IMR-90 (cell line): ENCODE results near the gene C17orf107. TPM values are rescaled to one million over a fixed set of nuclear protein-coding genes. Genes with fewer than 3 reads are reported as not detected.

Experiments used
- ATAC-seq: fragments of 200-7000 bp; cut with Tn5 transposase; 2 replicates; pipeline ENCODE4 v1.9.1; 2020; ENCODE audit warnings: low read depth, mild to moderate bottlenecking, moderate library complexity
- BruUV-seq: library from RNA; stranded (reverse); fragments of 400-500 nt; replicated peaks from 2 replicates; lab custom pipeline; 2021; lab: Mats Ljungman, UMichigan
- CTCF ChIA-PET: fragments of 300-600 bp; formaldehyde crosslinking; extraction: SDS; loops from one replicate; lab custom pipeline; 2021; ENCODE audit warnings: antibody characterized with exemption; lab: Yijun Ruan, JAX
- POLR2A ChIA-PET: fragments of 300-600 bp; sonication (Branson Sonifier 250); formaldehyde crosslinking; loops from one replicate; lab custom pipeline; 2022; ENCODE audit warnings: antibody characterized with exemption; ENCODE audit not compliant: unreplicated experiment; lab: Charles Lee
- DNase-seq: peaks from one replicate; pipeline ENCODE4 v3.0.0; 2013
- H2AFZ ChIP-seq: replicated peaks from 2 replicates; pipeline ENCODE3; 2013; ENCODE audit warnings: low read length, mild to moderate bottlenecking; ENCODE audit not compliant: poor library complexity
- H2AK5ac ChIP-seq: 2 replicates; pipeline ENCODE4 v1.6.1; 2013; ENCODE audit warnings: low read depth, low read length, inconsistent platforms
- H2AK9ac ChIP-seq: replicated peaks from 2 replicates; pipeline ENCODE3; 2013; ENCODE audit warnings: mild to moderate bottlenecking, low read depth, low read length, moderate library complexity; ENCODE audit not compliant: poor library complexity
- H2BK120ac ChIP-seq: 2 replicates; pipeline ENCODE4 v1.6.1; 2013; ENCODE audit warnings: low read depth, low read length, inconsistent platforms
- H2BK15ac ChIP-seq: 3 replicates; pipeline ENCODE4 v1.6.1; 2013; ENCODE audit warnings: low read depth, low read length, inconsistent platforms
- H2BK20ac ChIP-seq: 2 replicates; pipeline ENCODE4 v1.6.1; 2013; ENCODE audit warnings: low read depth, mild to moderate bottlenecking, inconsistent platforms, low read length, moderate library complexity
- H2BK5ac ChIP-seq: 2 replicates; pipeline ENCODE4 v1.6.1; 2013; ENCODE audit warnings: mild to moderate bottlenecking, low read depth, low read length, inconsistent platforms; ENCODE audit not compliant: poor library complexity, severe bottlenecking
- H3K14ac ChIP-seq: replicated peaks from 2 replicates; pipeline ENCODE4 v1.6.1; 2013; ENCODE audit warnings: low read depth, low read length, inconsistent platforms
- H3K18ac ChIP-seq: 2 replicates; pipeline ENCODE4 v1.6.1; 2013; ENCODE audit warnings: low read depth, low read length, control low read depth
- H3K23ac ChIP-seq: 2 replicates; pipeline ENCODE4 v1.6.1; 2013; ENCODE audit warnings: low read depth, low read length, inconsistent platforms
- H3K27ac ChIP-seq: 2 replicates; pipeline ENCODE4 v1.5.1; 2013; ENCODE audit warnings: mild to moderate bottlenecking, control low read depth, low read length; ENCODE audit not compliant: insufficient read depth
- H3K27me3 ChIP-seq: 2 replicates; pipeline ENCODE4 v1.6.1; 2013; ENCODE audit warnings: low read length; ENCODE audit not compliant: control insufficient read depth, insufficient read depth
- H3K36me3 ChIP-seq: 2 replicates; pipeline ENCODE4 v1.6.1; 2013; ENCODE audit warnings: low read length, mixed read lengths; ENCODE audit not compliant: control insufficient read depth, insufficient read depth
- H3K4ac ChIP-seq: 2 replicates; pipeline ENCODE4 v1.6.1; 2013; ENCODE audit warnings: low read depth, low read length, inconsistent platforms
- H3K4me1 ChIP-seq: 2 replicates; pipeline ENCODE4 v1.6.1; 2013; ENCODE audit warnings: low read length, mixed read lengths; ENCODE audit not compliant: control insufficient read depth, insufficient read depth
- H3K4me2 ChIP-seq: 2 replicates; pipeline ENCODE4 v1.6.1; 2013; ENCODE audit warnings: low read depth, mild to moderate bottlenecking, control low read depth, low read length, moderate library complexity
- H3K4me3 ChIP-seq: 2 replicates; pipeline ENCODE4 v1.5.1; 2013; ENCODE audit warnings: low read depth, mild to moderate bottlenecking, control low read depth, low read length, moderate library complexity; ENCODE audit not compliant: insufficient read depth
- H3K56ac ChIP-seq: 2 replicates; pipeline ENCODE4 v1.6.1; 2013; ENCODE audit warnings: low read length, inconsistent platforms; ENCODE audit not compliant: insufficient read depth; ENCODE audit errors: extremely low read depth
- H3K79me1 ChIP-seq, 2 experiments: 2 replicates each; pipeline ENCODE4 v1.6.1; 2013; ENCODE audit warnings: low read length in 2 of 2, inconsistent platforms in 1 of 2, low read depth in 1 of 2
- H3K9ac ChIP-seq: 2 replicates; pipeline ENCODE4 v1.6.1; 2013; ENCODE audit warnings: low read depth, low read length, control low read depth
- H3K9me1 ChIP-seq: 2 replicates; pipeline ENCODE4 v1.6.1; 2013; ENCODE audit warnings: low read length, inconsistent platforms; ENCODE audit not compliant: insufficient read depth
- H3K9me3 ChIP-seq: 2 replicates; pipeline ENCODE4 v1.6.1; 2013; ENCODE audit warnings: low read length; ENCODE audit not compliant: control insufficient read depth, insufficient read depth
- H4K20me1 ChIP-seq: 2 replicates; pipeline ENCODE4 v1.6.1; 2013; ENCODE audit warnings: low read length, inconsistent platforms; ENCODE audit not compliant: insufficient read depth
- H4K5ac ChIP-seq: 2 replicates; pipeline ENCODE4 v1.6.1; 2013; ENCODE audit warnings: mild to moderate bottlenecking, low read depth, low read length, control low read depth
- H4K8ac ChIP-seq, 2 experiments: 2 replicates each; pipeline ENCODE4 v1.6.1; 2013; ENCODE audit warnings: low read depth in 2 of 2, low read length in 2 of 2, control low read depth in 1 of 2, inconsistent platforms in 1 of 2
- H4K91ac ChIP-seq: 2 replicates; pipeline ENCODE4 v1.6.1; 2013; ENCODE audit warnings: low read depth, low read length, inconsistent platforms; ENCODE audit not compliant: insufficient read depth
- MAFK ChIP-seq: IDR thresholded peaks from 2 replicates; pipeline ENCODE4 v1.6.1; 2012; ENCODE audit warnings: low read depth, low read length, improper control_type of control experiment
- POLR2A ChIP-seq: IDR thresholded peaks from 2 replicates; pipeline ENCODE4 v1.6.1; 2012; ENCODE audit warnings: mild to moderate bottlenecking, low read depth, low read length
- RAD21 ChIP-seq: IDR thresholded peaks from 2 replicates; pipeline ENCODE4 v1.6.1; 2012; ENCODE audit warnings: low read length, improper control_type of control experiment
- RFX5 ChIP-seq: IDR thresholded peaks from 2 replicates; pipeline ENCODE4 v1.8.0; 2012; ENCODE audit warnings: low read depth, mild to moderate bottlenecking, low read length, moderate library complexity
- SMC3 ChIP-seq: fragments of 150-350 bp; IDR thresholded peaks from 2 replicates; pipeline ENCODE4 v1.6.1; 2016; ENCODE audit warnings: low read depth, mild to moderate bottlenecking, antibody characterized with exemption, low read length, moderate library complexity
- WGBS, 2 experiments: methylation state at CpG; one replicate each; pipeline versions ENCODE4 v1.1.5 to v1.1.7; 2013; ENCODE audit warnings: missing lambda C conversion rate in 2 of 2; ENCODE audit not compliant: insufficient read length in 1 of 2; ENCODE audit errors: extremely low coverage in 2 of 2; 5-methylcytosine and 5-hydroxymethylcytosine counted together
- dilution Hi-C: fragments of 300-500 bp; cut with HindIII; formaldehyde crosslinking; loops from one replicate; pipeline ENCODE4 v1.14.3; 2018; ENCODE audit warnings: low sequenced_read_pairs; ENCODE audit not compliant: unreplicated experiment
- in situ Hi-C: fragments of 300-500 bp; cut with MboI; formaldehyde crosslinking; loops from 3 replicates; pipeline ENCODE4 v1.14.3; 2019; ENCODE audit warnings: low sequenced_read_pairs, inconsistent platforms, mixed read lengths
- intact Hi-C: fragments of 100-400 bp; cut with micrococcal nuclease; formaldehyde crosslinking; loops from 2 replicates; pipeline ENCODE4 v1.10.0; 2022
- polyA plus RNA-seq, 3 experiments: library from polyadenylated mRNA; depleted of rRNA; stranded (reverse); fragments of >200 nt; gene quantifications; 2 replicates each; pipeline ENCODE4 v1.2.3, GENCODE V29; 2012; ENCODE audit warnings: low replicate concordance in 1 of 3
- total RNA-seq: library from RNA; depleted of rRNA; stranded (reverse); fragments of >200 nt; gene quantifications from 2 replicates; pipeline ENCODE4 v1.2.3, GENCODE V29; 2012
- TF ChIP-seq, protein P1 (sequence below): conservative IDR thresholded peaks from 2 replicates; pipeline ENCODE4 v1.5.1; 2012; ENCODE audit warnings: mild to moderate bottlenecking, low read depth, low read length, improper control_type of control experiment
- TF ChIP-seq, protein P2 (sequence below): fragments of 150-350 bp; IDR thresholded peaks from 2 replicates; pipeline ENCODE4 v1.6.1; 2017; ENCODE audit warnings: mild to moderate bottlenecking, antibody characterized with exemption, low read length, low read depth

Gene C17orf107
- total and polyA plus RNA-seq, 2 of the 4 experiments (the other 2 are of a cell fraction): 0.54 to 0.82 TPM

DNA sequence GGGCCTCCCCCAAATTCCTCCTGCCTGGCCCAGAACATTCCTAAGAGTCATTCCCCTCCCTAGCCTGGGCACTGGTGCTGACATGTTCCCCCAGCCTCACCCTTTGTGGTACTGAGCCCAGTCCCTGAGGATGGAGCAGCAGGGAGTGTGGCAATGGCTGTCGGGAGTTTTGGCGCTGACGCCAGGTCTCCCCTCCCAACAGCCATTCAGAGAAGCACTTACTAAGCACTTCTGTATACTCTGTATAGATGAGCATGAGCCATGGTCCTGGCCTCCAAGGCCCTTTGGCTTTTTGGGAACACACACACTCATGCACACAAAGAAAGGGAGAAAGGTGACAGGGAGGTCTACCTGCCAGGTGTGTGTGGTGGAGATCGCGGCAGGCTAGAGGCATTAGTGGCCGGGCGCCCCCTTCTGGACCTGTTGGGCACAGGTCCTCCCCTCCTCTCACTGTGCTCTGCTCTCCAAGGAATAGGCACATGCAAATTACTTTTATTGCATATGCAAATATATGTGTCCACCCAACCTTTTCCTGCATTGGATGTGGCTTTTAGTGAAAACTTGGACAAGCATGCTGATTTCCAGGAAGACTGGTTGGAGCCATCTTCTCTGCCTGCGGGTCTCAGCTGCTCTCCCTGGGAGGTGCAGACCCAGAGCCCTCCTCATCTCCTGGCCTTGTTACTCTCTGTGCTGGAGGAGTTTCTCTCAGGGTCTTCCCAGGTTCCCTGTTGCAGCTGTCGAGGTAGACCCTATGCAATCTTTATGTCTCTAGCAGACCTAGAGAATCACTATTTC is 17.4 kb upstream of the C17orf107 start:
- peaks cover 42% of the 10 kb centered on the region for H3K36me3 ChIP-seq
- 80% methylated on average over 1 of the region's 9 CpGs; no CpG with 5 or more reads in 1 of the 2 experiments for WGBS, 2 experiments
- H3K27ac ChIP-seq: no peak overlapping the region
- H3K9me1 ChIP-seq: no peaks in the 10 kb centered on the region
- intact Hi-C loops (loop anchor here (1.0 to 10.0 kb wide), 3 partner anchors 48 to 317 kb away; partner anchors contain the start of genes GGT6 and MED11), dilution Hi-C loops (no loop called here), in situ Hi-C loops (loop anchor here (5.0 to 10.0 kb wide), 3 partner anchors 95 to 307 kb away; partner anchors contain the start of genes ARRB2, GLTPD2 and VMO1)
- no peak overlapping the region for H3K56ac ChIP-seq
- ChIA-PET CTCF (no interaction called here), POLR2A (no interaction called here)
- H2BK120ac ChIP-seq: no peak overlapping the region
- H2AFZ ChIP-seq: peak overlapping the region; percentile 74
- H2BK5ac ChIP-seq: no peak overlapping the region
- TF ChIP-seq, protein P1, sequence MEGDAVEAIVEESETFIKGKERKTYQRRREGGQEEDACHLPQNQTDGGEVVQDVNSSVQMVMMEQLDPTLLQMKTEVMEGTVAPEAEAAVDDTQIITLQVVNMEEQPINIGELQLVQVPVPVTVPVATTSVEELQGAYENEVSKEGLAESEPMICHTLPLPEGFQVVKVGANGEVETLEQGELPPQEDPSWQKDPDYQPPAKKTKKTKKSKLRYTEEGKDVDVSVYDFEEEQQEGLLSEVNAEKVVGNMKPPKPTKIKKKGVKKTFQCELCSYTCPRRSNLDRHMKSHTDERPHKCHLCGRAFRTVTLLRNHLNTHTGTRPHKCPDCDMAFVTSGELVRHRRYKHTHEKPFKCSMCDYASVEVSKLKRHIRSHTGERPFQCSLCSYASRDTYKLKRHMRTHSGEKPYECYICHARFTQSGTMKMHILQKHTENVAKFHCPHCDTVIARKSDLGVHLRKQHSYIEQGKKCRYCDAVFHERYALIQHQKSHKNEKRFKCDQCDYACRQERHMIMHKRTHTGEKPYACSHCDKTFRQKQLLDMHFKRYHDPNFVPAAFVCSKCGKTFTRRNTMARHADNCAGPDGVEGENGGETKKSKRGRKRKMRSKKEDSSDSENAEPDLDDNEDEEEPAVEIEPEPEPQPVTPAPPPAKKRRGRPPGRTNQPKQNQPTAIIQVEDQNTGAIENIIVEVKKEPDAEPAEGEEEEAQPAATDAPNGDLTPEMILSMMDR: peak; percentile 70
- peak; percentile 77 for TF ChIP-seq RAD21
- 0 out of 2 replicates have a peak, but pooled peaks have one; percentile 10 for TF ChIP-seq MAFK
- TF ChIP-seq, protein P2, sequence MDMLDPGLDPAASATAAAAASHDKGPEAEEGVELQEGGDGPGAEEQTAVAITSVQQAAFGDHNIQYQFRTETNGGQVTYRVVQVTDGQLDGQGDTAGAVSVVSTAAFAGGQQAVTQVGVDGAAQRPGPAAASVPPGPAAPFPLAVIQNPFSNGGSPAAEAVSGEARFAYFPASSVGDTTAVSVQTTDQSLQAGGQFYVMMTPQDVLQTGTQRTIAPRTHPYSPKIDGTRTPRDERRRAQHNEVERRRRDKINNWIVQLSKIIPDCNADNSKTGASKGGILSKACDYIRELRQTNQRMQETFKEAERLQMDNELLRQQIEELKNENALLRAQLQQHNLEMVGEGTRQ: no peak
- TF ChIP-seq RFX5: no peak
- TF ChIP-seq POLR2A: no peak
- peak; percentile 85 for TF ChIP-seq SMC3
- H4K5ac ChIP-seq: no peak overlapping the region
- no peaks in the 10 kb centered on the region for H3K27me3 ChIP-seq
- ATAC-seq (peak; percentile 84), DNase-seq (peak; percentile 12)
- peak overlapping the region; percentile 48 for H2AK9ac ChIP-seq
- no peak overlapping the region for H4K8ac ChIP-seq
- H3K4me1 ChIP-seq: no peaks in the 10 kb centered on the region
- H3K9ac ChIP-seq: no peak overlapping the region
- peaks cover 15% of the 10 kb centered on the region for H4K20me1 ChIP-seq
- no peak overlapping the region for H3K4me2 ChIP-seq
- no peak overlapping the region for H4K91ac ChIP-seq
- no peak overlapping the region for H3K4me3 ChIP-seq
- H3K79me1 ChIP-seq: peaks cover 0 to 7% of the 10 kb centered on the region in 2 experiments; a peak in 1 of 4 replicates
- H3K18ac ChIP-seq: no peak overlapping the region
- H2BK20ac ChIP-seq: no peak overlapping the region
- H2AK5ac ChIP-seq: no peak overlapping the region; the same call in 1 of the 2 replicates
- no peak overlapping the region for H3K4ac ChIP-seq
- no TSS peak for BruUV-seq
- H2BK15ac ChIP-seq: no peak overlapping the region
- H3K14ac ChIP-seq: no peak overlapping the region
- no peak overlapping the region for H3K23ac ChIP-seq
- H3K9me3 ChIP-seq: no peaks in the 10 kb centered on the region
